WERI-Rb-1 (cell line): ENCODE data around the gene UROC1.

Experiments
- DNase-seq: peaks from one replicate; pipeline ENCODE4 v3.0.0-alpha.2; 2020
- H3K27ac ChIP-seq: fragments of 250-450 bp; sonication (Bioruptor Pico); 2 replicates; pipeline ENCODE4 v1.5.1; 2020; ENCODE audit warnings: mild to moderate bottlenecking, moderate library complexity
- H3K27me3 ChIP-seq: fragments of 250-450 bp; sonication (Bioruptor Pico); 2 replicates; pipeline ENCODE4 v1.5.1; 2021; ENCODE audit warnings: mild to moderate bottlenecking, low read depth, moderate library complexity; ENCODE audit not compliant: insufficient read depth, severe bottlenecking
- H3K36me3 ChIP-seq: fragments of 250-450 bp; sonication (Bioruptor Pico); 2 replicates; pipeline ENCODE4 v1.5.1; 2020; ENCODE audit warnings: mild to moderate bottlenecking, moderate library complexity
- H3K4me3 ChIP-seq: 2 replicates; pipeline ENCODE4 v1.5.1; 2011; ENCODE audit warnings: low read depth, mild to moderate bottlenecking, control low read depth, low read length
- H3K9me3 ChIP-seq: fragments of 250-450 bp; sonication (Bioruptor Pico); 2 replicates; pipeline ENCODE4 v1.5.1; 2021; ENCODE audit warnings: mild to moderate bottlenecking, moderate library complexity; ENCODE audit not compliant: severe bottlenecking
- CTCF ChIP-seq: IDR thresholded peaks from 2 replicates; pipeline ENCODE4 v1.5.1; 2011; ENCODE audit warnings: low read depth, mild to moderate bottlenecking, control low read depth, inconsistent platforms, low read length

The UROC1 gene

GRCh38 chr3:126460381-126460780, 57.2 kb downstream of the UROC1 start:
- Histone ChIP-seq H3K36me3 (peaks cover 91% of the 10 kb centered on the region), H3K27ac (no peak overlapping the region), H3K9me3 (no peaks in the 10 kb centered on the region), H3K27me3 (no peaks in the 10 kb centered on the region), H3K4me3 (no peak overlapping the region)
- no peak for TF ChIP-seq CTCF
- no peak for DNase-seq

GRCh38 chr3:126459763-126460127, 57.8 kb downstream of the UROC1 start:
- peaks cover 85% of the 10 kb centered on the region for H3K36me3 ChIP-seq
- no peak for TF ChIP-seq CTCF
- H3K27ac ChIP-seq = no peak overlapping the region
- no peak overlapping the region for H3K4me3 ChIP-seq
- no peaks in the 10 kb centered on the region for H3K27me3 ChIP-seq
- no peaks in the 10 kb centered on the region for H3K9me3 ChIP-seq
- no peak for DNase-seq

DNA sequence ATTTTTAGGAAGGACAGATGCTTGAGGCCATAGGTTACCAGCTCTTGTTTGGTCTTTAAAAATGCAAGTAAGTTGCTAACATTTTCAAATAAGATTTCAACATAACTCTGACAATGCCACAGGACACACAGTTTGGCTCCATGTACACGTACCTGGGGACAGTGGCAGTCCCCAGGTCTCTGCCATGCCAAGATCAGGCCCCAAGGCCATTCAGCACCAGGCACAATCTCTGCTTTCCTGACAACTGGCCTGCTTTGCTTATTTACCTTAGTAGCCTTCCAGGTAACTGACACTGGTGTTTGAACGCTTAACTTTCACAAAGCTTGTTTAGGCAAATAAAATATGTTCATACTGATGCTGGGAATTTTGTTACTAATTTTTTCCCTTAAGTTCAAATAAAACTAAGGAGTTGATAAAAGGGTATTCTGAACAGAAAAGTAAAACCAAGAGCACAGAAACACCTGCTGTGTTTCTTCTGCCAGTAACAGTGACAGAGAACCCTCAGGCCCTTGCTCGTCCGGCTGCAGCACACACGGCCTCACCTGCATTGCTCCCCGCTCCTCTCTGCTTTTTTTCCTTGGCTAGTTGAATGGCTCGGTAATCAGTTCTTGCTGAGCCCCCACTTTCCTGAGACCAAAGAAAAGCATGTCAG, 58.3 kb downstream of the UROC1 start:
- no peak overlapping the region for H3K4me3 ChIP-seq
- no peak for DNase-seq
- no peak overlapping the region for H3K27ac ChIP-seq
- no peaks in the 10 kb centered on the region for H3K27me3 ChIP-seq
- no peak for TF ChIP-seq CTCF
- no peaks in the 10 kb centered on the region for H3K9me3 ChIP-seq
- H3K36me3 ChIP-seq = peaks cover 85% of the 10 kb centered on the region

DNA sequence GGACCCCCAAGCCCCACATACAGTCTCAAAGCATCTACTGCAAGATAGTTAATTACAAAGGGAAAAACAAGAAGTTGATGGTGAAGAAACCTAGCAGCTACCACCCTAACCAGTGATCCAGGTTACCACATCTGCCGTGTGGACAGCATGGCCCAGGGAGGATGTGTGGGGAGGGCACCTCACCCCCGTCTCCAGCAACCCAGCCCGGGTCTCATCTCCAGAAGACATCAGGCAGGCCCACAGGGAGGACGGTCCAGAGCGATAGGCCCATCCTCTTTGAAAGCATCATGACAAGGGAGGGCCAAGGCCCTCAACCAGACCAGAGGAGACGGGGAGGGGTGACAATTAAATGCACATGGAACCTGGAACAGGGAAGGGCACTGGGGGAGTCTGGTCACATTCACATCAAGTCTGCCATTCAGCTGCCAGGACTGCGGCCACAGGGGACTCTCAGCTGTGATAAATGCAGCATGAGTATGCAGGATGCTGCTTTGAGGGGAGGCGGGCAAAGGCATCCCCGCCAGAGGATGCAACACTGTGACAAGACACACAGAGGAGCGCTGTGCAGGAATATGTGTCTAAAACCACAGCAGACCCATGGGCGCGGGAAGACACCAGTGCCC, 60.7 kb downstream of the UROC1 start:
- H3K27ac ChIP-seq = no peak overlapping the region
- H3K36me3 ChIP-seq = peaks cover 74% of the 10 kb centered on the region
- no peak for DNase-seq
- H3K27me3 ChIP-seq = no peaks in the 10 kb centered on the region
- TF ChIP-seq CTCF = no peak
- H3K9me3 ChIP-seq = no peaks in the 10 kb centered on the region
- no peak overlapping the region for H3K4me3 ChIP-seq

DNA sequence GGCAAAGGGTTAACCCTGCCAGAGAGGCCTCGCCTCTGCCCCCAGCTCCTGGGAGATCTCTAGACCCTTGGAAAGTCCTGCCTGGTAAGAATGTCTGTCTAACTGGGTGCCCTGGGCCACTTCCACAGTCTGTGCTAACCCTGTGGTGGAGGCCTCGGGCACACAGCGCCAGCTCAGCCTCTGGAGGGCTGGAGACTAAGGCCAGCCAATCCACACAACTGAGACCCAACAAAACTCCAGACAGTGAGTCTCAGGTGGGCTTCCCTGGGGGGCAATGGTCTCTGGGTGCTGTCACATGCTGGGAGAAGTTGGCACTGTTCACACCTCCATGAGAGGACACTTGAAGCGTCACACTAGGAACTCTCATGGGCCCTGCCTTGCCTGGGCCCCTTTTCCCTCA, 61.4 kb downstream of the UROC1 start:
- H3K9me3 ChIP-seq = no peaks in the 10 kb centered on the region
- H3K27me3 ChIP-seq = no peaks in the 10 kb centered on the region
- no peak overlapping the region for H3K27ac ChIP-seq
- H3K4me3 ChIP-seq = no peak overlapping the region
- H3K36me3 ChIP-seq = peaks cover 73% of the 10 kb centered on the region
- no peak for DNase-seq
- no peak for TF ChIP-seq CTCF
